GM12878 (cell line): ENCODE data around the gene ITM2C. TPM values are rescaled to one million over a fixed set of nuclear protein-coding genes. Genes with fewer than 3 reads are reported as not detected.

Experiments used
- ATAC-seq: fragments of 200-7000 bp; cut with Tn5 transposase; 3 replicates; pipeline ENCODE4 v1.9.1; 2020; ENCODE audit warnings: mild to moderate bottlenecking, moderate library complexity
- BruUV-seq: library from RNA; stranded (reverse); fragments of 400-500 nt; replicated peaks from 2 replicates; lab custom pipeline; 2021; lab: Mats Ljungman, UMichigan
- CTCF ChIA-PET: fragments of 300-600 bp; sonication (Branson Sonifier 250); formaldehyde crosslinking; extraction: SDS; loops from one replicate; lab custom pipeline; 2021; ENCODE audit warnings: inconsistent platforms; lab: Yijun Ruan, JAX
- POLR2A ChIA-PET: fragments of 350-600 bp; formaldehyde crosslinking; extraction: SDS; loops from one replicate; lab custom pipeline; 2021; ENCODE audit warnings: inconsistent platforms; lab: Charles Lee
- RAD21 ChIA-PET: fragments of 300-600 bp; sonication (Branson Sonifier 250); formaldehyde crosslinking; loops from one replicate; lab custom pipeline; 2023; ENCODE audit warnings: antibody characterized with exemption; ENCODE audit not compliant: unreplicated experiment; lab: Charles Lee
- SMC1A ChIA-PET: fragments of 300-600 bp; sonication (Branson Sonifier 250); formaldehyde crosslinking; loops from one replicate; lab custom pipeline; 2023; ENCODE audit not compliant: unreplicated experiment, uncharacterized antibody; lab: Charles Lee
- DNase-seq: peaks from one replicate; pipeline ENCODE4 v3.0.0-alpha.2; 2011; ENCODE audit warnings: low read depth, low spot score
- FAIRE-seq: peaks from 3 replicates; lab custom pipeline; 2011; peaks lifted over from hg19 to GRCh38; lab: Jason Lieb, UNC
- H2AFZ ChIP-seq: 2 replicates; pipeline ENCODE4 v1.6.0; 2011; ENCODE audit warnings: low read depth, low read length, control low read depth; ENCODE audit not compliant: control insufficient read depth
- H3K27ac ChIP-seq: 2 replicates; pipeline ENCODE4 v1.5.1; 2011; ENCODE audit warnings: control low read depth; ENCODE audit not compliant: control insufficient read depth, insufficient read depth
- H3K27me3 ChIP-seq, 2 experiments: replicated peaks in 1 of 2; 2 replicates each; pipeline versions ENCODE4 v1.6.0 to v1.6.1; 2011; ENCODE audit warnings: low read length in 1 of 2; ENCODE audit not compliant: control insufficient read depth in 2 of 2, insufficient read depth in 2 of 2
- H3K36me3 ChIP-seq, 2 experiments: 2 replicates each; pipeline ENCODE4 v1.5.1; 2011; ENCODE audit warnings: low read length in 1 of 2; ENCODE audit not compliant: control insufficient read depth in 2 of 2, insufficient read depth in 2 of 2
- H3K4me1 ChIP-seq: 2 replicates; pipeline ENCODE4 v1.6.1; 2011; ENCODE audit warnings: mild to moderate bottlenecking, low read length, moderate library complexity, mixed read lengths; ENCODE audit not compliant: control insufficient read depth, insufficient read depth
- H3K4me2 ChIP-seq: 2 replicates; pipeline ENCODE4 v1.6.0; 2011; ENCODE audit warnings: control low read depth; ENCODE audit not compliant: control insufficient read depth, insufficient read depth
- H3K4me3 ChIP-seq: fragments of 200-600 bp; sonication (generic); 2 replicates; pipeline ENCODE4 v1.5.1; 2016
- H3K79me2 ChIP-seq: 2 replicates; pipeline ENCODE4 v1.6.0; 2011; ENCODE audit warnings: low read length; ENCODE audit not compliant: control insufficient read depth, insufficient read depth
- H3K9ac ChIP-seq: 2 replicates; pipeline ENCODE4 v1.8.0; 2011; ENCODE audit warnings: low read length, control low read depth, mixed read lengths; ENCODE audit not compliant: control insufficient read depth, insufficient read depth
- H3K9me3 ChIP-seq: replicated peaks from 3 replicates; pipeline ENCODE4 v1.5.1; 2011; ENCODE audit warnings: mild to moderate bottlenecking, low read length; ENCODE audit not compliant: control insufficient read depth, insufficient read depth
- H4K20me1 ChIP-seq: 2 replicates; pipeline ENCODE4 v1.6.0; 2011; ENCODE audit not compliant: control insufficient read depth, insufficient read depth
- ZNF207 ChIP-seq: fragments of 450-650 bp; IDR thresholded peaks from 2 replicates; pipeline ENCODE4 v1.6.1; 2014; ENCODE audit warnings: antibody characterized with exemption, mild to moderate bottlenecking, borderline replicate concordance
- ZNF217 ChIP-seq: fragments of 450-650 bp; IDR thresholded peaks from 2 replicates; pipeline ENCODE4 v1.6.1; 2017; ENCODE audit warnings: antibody characterized with exemption, mild to moderate bottlenecking
- ZNF24 ChIP-seq: fragments of 450-650 bp; IDR thresholded peaks from 2 replicates; pipeline ENCODE4 v1.6.1; 2017; ENCODE audit warnings: antibody characterized with exemption, mild to moderate bottlenecking
- ZNF622 ChIP-seq: fragments of 450-650 bp; IDR thresholded peaks from 2 replicates; pipeline ENCODE4 v1.6.1; 2017; ENCODE audit warnings: mild to moderate bottlenecking, inconsistent platforms
- WGBS: methylation state at CpG from one replicate; pipeline ENCODE4 v1.1.6; 2016; ENCODE audit warnings: low lambda C conversion rate; ENCODE audit not compliant: insufficient replicate concordance, insufficient coverage; ENCODE audit errors: missing lambda C conversion rate; 5-methylcytosine and 5-hydroxymethylcytosine counted together
- in situ Hi-C: fragments of 300-500 bp; cut with MboI; formaldehyde crosslinking; loops from 9 replicates; pipeline ENCODE4 v1.14.3; 2018; ENCODE audit warnings: mixed read lengths
- intact Hi-C: fragments of 100-400 bp; cut with micrococcal nuclease; formaldehyde crosslinking; loops from one replicate; pipeline ENCODE4 v1.14.2; 2022; ENCODE audit not compliant: unreplicated experiment
- polyA plus RNA-seq, 11 experiments: library from polyadenylated mRNA; depleted of rRNA in 4 of 11; unstranded in 6 of 11; stranded (reverse) in 5 of 11; fragments of >200 nt; fragmentation: Nextera tagmentation in 4 of 11; fragmentation: Illumina TruSeq in 1 of 11; extraction: Ambion mirVana in 4 of 11; extraction: Trizol in 1 of 11; gene quantifications; 1 replicate in 1 of 11; 2 replicates in 10 of 11; pipeline versions ENCODE4 v1.2.1 to v1.2.3, GENCODE V29; 2011 to 2016; ENCODE audit warnings: inconsistent platforms in 2 of 11, missing spikeins in 2 of 11, low read depth in 1 of 11
- total RNA-seq, 4 experiments: library from RNA; depleted of rRNA in 3 of 4; stranded (reverse); fragments of >200 nt in 3 of 4; fragmentation: Illumina TruSeq in 1 of 4; extraction: Trizol in 1 of 4; gene quantifications; 2 replicates each; pipeline versions ENCODE4 v1.2.1 to v1.2.3, GENCODE V29; 2013 to 2021
- TF ChIP-seq, protein P1 (sequence below): fragments of 450-650 bp; IDR thresholded peaks from 2 replicates; pipeline ENCODE4 v1.6.1; 2017; ENCODE audit warnings: mild to moderate bottlenecking, moderate library complexity

Gene ITM2C
- total and polyA plus RNA-seq, 10 of the 15 experiments (the other 5 are each of a cell fraction or from before 2014, with no cell fraction given) = 5.4 to 195 (median 149) TPM

DNA sequence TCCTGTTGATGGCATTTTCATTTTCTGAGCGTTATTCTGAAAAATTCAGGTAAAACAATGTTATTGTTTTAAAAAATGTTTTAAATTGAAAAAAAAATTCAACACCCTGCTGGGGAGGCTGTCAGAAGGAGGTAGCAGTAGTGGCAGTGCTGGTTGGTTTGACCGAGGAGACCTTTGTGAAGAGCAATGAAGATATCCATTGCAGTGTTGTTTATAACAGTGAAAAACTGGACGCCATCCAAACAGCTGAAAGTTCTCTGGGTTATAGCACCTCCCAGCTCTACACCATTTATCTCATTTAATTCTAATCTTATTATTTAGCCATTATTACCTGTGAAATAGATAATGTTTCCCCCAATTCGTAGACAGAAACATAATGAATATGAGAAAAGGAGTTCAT, 12.6 kb upstream of the ITM2C start:
- ChIA-PET CTCF (interaction anchor here (0.9 to 3.5 kb wide), 7 partner anchors 11 to 134 kb away, joined by 3 to 27 read pairs (median 4); partner anchors contain the start of gene ITM2C), SMC1A (interaction anchor here (0.7 to 1.6 kb wide), 7 partner anchors 19 to 74 kb away, joined by 3 to 4 read pairs (median 3); no protein-coding TSS in a partner anchor), POLR2A (no interaction called here), RAD21 (interaction anchor here (1.2 to 1.6 kb wide), 3 partner anchors 13 to 136 kb away, joined by 3 to 6 read pairs (median 4); partner anchors contain the start of gene ITM2C)
- H3K36me3 ChIP-seq = no peaks in the 10 kb centered on the region
- H3K27ac ChIP-seq = no peak overlapping the region
- no peak overlapping the region for H3K4me3 ChIP-seq
- H3K4me2 ChIP-seq = no peak overlapping the region
- H4K20me1 ChIP-seq = no peaks in the 10 kb centered on the region
- in situ Hi-C loops (no loop called here), intact Hi-C loops (no loop called here)
- DNase-seq = no peak
- H3K27me3 ChIP-seq = peaks cover 0 to 3% of the 10 kb centered on the region in 2 experiments; a peak in 1 of 4 replicates
- 43% methylated on average over 4 of the region's 4 CpGs for WGBS
- peaks cover 5% of the 10 kb centered on the region; the same call in 1 of the 2 replicates for H3K4me1 ChIP-seq
- H3K9ac ChIP-seq = no peak overlapping the region
- no peaks in the 10 kb centered on the region; the same call in 2 of the 3 replicates for H3K9me3 ChIP-seq
- no peak for ATAC-seq
- H2AFZ ChIP-seq = no peak overlapping the region
- BruUV-seq = no TSS peak
- FAIRE-seq = no peak
- no peak for TF ChIP-seq ZNF622
- TF ChIP-seq ZNF207 = no peak
- TF ChIP-seq, protein P1, sequence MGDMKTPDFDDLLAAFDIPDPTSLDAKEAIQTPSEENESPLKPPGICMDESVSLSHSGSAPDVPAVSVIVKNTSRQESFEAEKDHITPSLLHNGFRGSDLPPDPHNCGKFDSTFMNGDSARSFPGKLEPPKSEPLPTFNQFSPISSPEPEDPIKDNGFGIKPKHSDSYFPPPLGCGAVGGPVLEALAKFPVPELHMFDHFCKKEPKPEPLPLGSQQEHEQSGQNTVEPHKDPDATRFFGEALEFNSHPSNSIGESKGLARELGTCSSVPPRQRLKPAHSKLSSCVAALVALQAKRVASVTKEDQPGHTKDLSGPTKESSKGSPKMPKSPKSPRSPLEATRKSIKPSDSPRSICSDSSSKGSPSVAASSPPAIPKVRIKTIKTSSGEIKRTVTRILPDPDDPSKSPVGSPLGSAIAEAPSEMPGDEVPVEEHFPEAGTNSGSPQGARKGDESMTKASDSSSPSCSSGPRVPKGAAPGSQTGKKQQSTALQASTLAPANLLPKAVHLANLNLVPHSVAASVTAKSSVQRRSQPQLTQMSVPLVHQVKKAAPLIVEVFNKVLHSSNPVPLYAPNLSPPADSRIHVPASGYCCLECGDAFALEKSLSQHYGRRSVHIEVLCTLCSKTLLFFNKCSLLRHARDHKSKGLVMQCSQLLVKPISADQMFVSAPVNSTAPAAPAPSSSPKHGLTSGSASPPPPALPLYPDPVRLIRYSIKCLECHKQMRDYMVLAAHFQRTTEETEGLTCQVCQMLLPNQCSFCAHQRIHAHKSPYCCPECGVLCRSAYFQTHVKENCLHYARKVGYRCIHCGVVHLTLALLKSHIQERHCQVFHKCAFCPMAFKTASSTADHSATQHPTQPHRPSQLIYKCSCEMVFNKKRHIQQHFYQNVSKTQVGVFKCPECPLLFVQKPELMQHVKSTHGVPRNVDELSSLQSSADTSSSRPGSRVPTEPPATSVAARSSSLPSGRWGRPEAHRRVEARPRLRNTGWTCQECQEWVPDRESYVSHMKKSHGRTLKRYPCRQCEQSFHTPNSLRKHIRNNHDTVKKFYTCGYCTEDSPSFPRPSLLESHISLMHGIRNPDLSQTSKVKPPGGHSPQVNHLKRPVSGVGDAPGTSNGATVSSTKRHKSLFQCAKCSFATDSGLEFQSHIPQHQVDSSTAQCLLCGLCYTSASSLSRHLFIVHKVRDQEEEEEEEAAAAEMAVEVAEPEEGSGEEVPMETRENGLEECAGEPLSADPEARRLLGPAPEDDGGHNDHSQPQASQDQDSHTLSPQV = no peak
- no peak for TF ChIP-seq ZNF24
- no peak for TF ChIP-seq ZNF217
- TF ChIP-seq, all 136 proteins: peak for 0
- no peaks in the 10 kb centered on the region for H3K79me2 ChIP-seq
